Parathyroid adenoma (tissue), 2 donors: ENCODE measurements around the gene PDE4D.

Source experiments
- H2AFZ ChIP-seq: fragments of 300-600 bp; sonication (generic); one replicate; pipeline ENCODE4 v1.7.0; 2017; ENCODE audit warnings: antibody characterized with exemption, mild to moderate bottlenecking
- H3K27ac ChIP-seq: fragments of 300-600 bp; sonication (generic); one replicate; pipeline ENCODE4 v1.7.0; 2017
- H3K27me3 ChIP-seq: fragments of 300-600 bp; sonication (generic); one replicate; pipeline ENCODE4 v1.7.0; 2017; ENCODE audit warnings: low read length; ENCODE audit not compliant: control insufficient read depth, insufficient read depth
- H3K36me3 ChIP-seq: fragments of 300-600 bp; sonication (generic); one replicate; pipeline ENCODE4 v1.7.0; 2017; ENCODE audit warnings: low read length; ENCODE audit not compliant: control insufficient read depth, insufficient read depth
- H3K4me1 ChIP-seq: fragments of 300-600 bp; sonication (generic); one replicate; pipeline ENCODE4 v1.7.0; 2017; ENCODE audit warnings: control low read depth
- H3K4me2 ChIP-seq: fragments of 300-600 bp; sonication (generic); one replicate; pipeline ENCODE4 v1.7.0; 2017; ENCODE audit warnings: low read length
- H3K4me3 ChIP-seq: fragments of 300-600 bp; sonication (generic); one replicate; pipeline ENCODE4 v1.7.0; 2017; ENCODE audit warnings: low read depth, low read length
- H3K79me2 ChIP-seq: fragments of 300-600 bp; sonication (generic); one replicate; pipeline ENCODE4 v1.7.0; 2017; ENCODE audit warnings: control low read depth
- H3K9ac ChIP-seq: fragments of 300-600 bp; sonication (generic); one replicate; pipeline ENCODE4 v1.7.0; 2017; ENCODE audit warnings: mild to moderate bottlenecking
- H3K9me3 ChIP-seq: fragments of 300-600 bp; sonication (generic); one replicate; pipeline ENCODE4 v1.7.0; 2017; ENCODE audit warnings: low read length; ENCODE audit not compliant: control insufficient read depth
- TF ChIP-seq, protein P1 (sequence below): fragments of 300-600 bp; sonication (generic); IDR thresholded peaks from one replicate; pipeline ENCODE4 v1.7.0; 2017; ENCODE audit warnings: antibody characterized with exemption, mild to moderate bottlenecking
- donor health status: primary hyperparathyroidism.

Gene PDE4D

DNA sequence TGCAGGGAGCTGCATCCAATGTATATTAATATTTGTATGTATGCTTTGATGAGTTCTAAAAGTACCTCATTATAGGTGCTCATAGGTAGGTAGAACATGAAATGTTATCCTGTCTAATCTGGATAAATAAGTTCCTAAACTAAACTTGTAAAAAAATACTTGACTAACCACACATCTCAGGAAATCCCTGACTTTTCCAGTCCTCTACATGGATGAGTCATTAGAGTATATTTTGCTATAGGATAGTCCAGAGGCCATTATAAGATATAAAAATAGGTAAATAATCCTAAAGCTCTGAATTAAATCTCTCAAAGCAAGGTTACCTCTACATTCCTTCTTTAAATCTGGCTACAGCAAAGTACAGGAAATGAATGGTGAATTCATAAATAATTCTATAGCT is 906.3 kb downstream of the PDE4D start:
- TF ChIP-seq, protein P1, sequence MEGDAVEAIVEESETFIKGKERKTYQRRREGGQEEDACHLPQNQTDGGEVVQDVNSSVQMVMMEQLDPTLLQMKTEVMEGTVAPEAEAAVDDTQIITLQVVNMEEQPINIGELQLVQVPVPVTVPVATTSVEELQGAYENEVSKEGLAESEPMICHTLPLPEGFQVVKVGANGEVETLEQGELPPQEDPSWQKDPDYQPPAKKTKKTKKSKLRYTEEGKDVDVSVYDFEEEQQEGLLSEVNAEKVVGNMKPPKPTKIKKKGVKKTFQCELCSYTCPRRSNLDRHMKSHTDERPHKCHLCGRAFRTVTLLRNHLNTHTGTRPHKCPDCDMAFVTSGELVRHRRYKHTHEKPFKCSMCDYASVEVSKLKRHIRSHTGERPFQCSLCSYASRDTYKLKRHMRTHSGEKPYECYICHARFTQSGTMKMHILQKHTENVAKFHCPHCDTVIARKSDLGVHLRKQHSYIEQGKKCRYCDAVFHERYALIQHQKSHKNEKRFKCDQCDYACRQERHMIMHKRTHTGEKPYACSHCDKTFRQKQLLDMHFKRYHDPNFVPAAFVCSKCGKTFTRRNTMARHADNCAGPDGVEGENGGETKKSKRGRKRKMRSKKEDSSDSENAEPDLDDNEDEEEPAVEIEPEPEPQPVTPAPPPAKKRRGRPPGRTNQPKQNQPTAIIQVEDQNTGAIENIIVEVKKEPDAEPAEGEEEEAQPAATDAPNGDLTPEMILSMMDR: no peak
- H3K27me3 ChIP-seq: no peaks in the 10 kb centered on the region
- no peak overlapping the region for H2AFZ ChIP-seq
- H3K4me3 ChIP-seq: no peak overlapping the region
- no peak overlapping the region for H3K9ac ChIP-seq
- H3K36me3 ChIP-seq: no peaks in the 10 kb centered on the region
- H3K4me2 ChIP-seq: no peak overlapping the region
- H3K27ac ChIP-seq: no peak overlapping the region
- no peaks in the 10 kb centered on the region for H3K4me1 ChIP-seq
- H3K9me3 ChIP-seq: no peaks in the 10 kb centered on the region
- no peaks in the 10 kb centered on the region for H3K79me2 ChIP-seq

DNA sequence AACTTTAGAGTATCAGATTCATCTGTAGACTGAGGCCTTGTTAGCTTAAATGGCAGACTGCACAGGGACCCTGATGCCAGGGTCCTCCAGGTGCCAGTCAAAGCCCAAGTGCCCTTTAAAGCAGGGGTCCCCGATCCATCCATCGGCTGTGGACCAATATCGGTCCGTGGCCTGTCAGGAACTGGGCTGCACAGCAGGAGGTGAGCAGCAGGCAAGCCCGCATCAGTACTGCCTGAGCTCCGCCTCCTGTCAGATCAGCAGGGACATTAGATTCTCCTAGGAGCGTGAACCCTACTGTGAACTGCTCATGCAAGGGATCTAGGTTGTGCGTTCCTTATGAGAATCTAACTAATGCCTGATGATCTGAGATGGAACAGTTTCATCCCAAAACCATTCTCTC is 907.2 kb downstream of the PDE4D start:
- no peaks in the 10 kb centered on the region for H3K79me2 ChIP-seq
- H3K36me3 ChIP-seq: no peaks in the 10 kb centered on the region

DNA sequence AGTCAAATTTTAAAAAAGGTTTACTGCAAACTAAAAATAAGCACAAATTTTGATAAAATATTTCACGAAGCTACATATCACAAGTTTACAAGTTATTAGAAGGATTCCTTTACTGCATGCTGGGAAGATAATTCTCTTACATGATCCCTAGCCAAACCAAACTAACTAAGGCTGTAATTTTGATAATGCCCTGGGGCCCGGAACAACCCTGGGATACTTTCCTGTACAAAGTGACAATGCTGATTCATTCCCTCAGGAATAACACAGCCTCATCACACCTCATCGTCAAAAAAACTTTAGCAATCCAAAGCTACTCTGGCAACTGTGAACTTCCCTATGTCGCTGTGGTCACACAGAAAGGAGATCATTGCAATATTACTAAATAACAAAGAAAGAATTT is 907.8 kb downstream of the PDE4D start:
- H3K36me3 ChIP-seq: no peaks in the 10 kb centered on the region
- H3K4me3 ChIP-seq: no peak overlapping the region
- no peaks in the 10 kb centered on the region for H3K4me1 ChIP-seq
- H3K79me2 ChIP-seq: no peaks in the 10 kb centered on the region
- H3K4me2 ChIP-seq: no peak overlapping the region
- TF ChIP-seq, protein P1: no peak
- H2AFZ ChIP-seq: no peak overlapping the region
- H3K27ac ChIP-seq: no peak overlapping the region
- no peak overlapping the region for H3K9ac ChIP-seq
- no peaks in the 10 kb centered on the region for H3K27me3 ChIP-seq
- no peaks in the 10 kb centered on the region for H3K9me3 ChIP-seq

More for the DNA sequence above, 907.2 kb downstream of the PDE4D start:
- H3K9ac ChIP-seq: no peak overlapping the region
- H2AFZ ChIP-seq: no peak overlapping the region
- H3K4me2 ChIP-seq: no peak overlapping the region
- H3K9me3 ChIP-seq: no peaks in the 10 kb centered on the region
- H3K4me3 ChIP-seq: no peak overlapping the region
- H3K27me3 ChIP-seq: no peaks in the 10 kb centered on the region
- TF ChIP-seq, protein P1: no peak
- H3K4me1 ChIP-seq: no peaks in the 10 kb centered on the region
- no peak overlapping the region for H3K27ac ChIP-seq

DNA sequence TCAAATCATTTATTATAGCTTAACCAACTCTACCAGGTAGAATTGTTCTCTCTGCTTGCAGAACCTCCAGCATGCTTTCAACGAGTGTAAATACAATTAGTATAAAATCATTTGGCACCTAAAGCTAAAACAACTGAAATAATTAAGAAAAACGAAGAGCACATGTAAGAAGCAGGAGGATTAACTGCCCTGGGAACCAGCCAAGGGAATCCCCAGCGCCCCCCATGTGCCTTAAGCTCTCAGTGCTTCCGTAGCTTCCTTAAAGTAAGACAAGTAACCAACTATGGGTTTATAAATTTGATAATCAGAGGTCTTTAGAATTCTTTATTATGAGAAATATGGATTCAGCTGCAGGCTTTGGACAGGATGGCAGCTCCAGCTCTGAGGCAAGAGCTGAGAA is 908.2 kb downstream of the PDE4D start:
- no peak overlapping the region for H3K4me2 ChIP-seq
- no peaks in the 10 kb centered on the region for H3K36me3 ChIP-seq

More for the DNA sequence above, 908.2 kb downstream of the PDE4D start:
- Histone ChIP-seq H3K79me2 (no peaks in the 10 kb centered on the region), H3K4me3 (no peak overlapping the region), H3K9me3 (no peaks in the 10 kb centered on the region), H3K27ac (no peak overlapping the region), H3K9ac (no peak overlapping the region), H3K27me3 (no peaks in the 10 kb centered on the region), H3K4me1 (no peaks in the 10 kb centered on the region), H2AFZ (no peak overlapping the region)
- TF ChIP-seq, protein P1: no peak
